GM13977 (cell line): ENCODE results near the gene FBXO28.

Experiments used
- DNase-seq: peaks from one replicate; pipeline ENCODE4 v3.0.0; 2012; ENCODE audit warnings: low spot score
- in situ Hi-C: fragments of 300-500 bp; cut with MboI; formaldehyde crosslinking; loops from one replicate; pipeline ENCODE4 v1.12.0; 2022; ENCODE audit warnings: low sequenced_read_pairs, low pct_unique_long_range_greater_than_20kb, mixed read lengths, inconsistent platforms; ENCODE audit not compliant: unreplicated experiment
- TF ChIP-seq, protein P1 (sequence below): IDR thresholded peaks from 2 replicates; pipeline ENCODE4 v1.5.1; 2012; ENCODE audit warnings: mild to moderate bottlenecking, control low read depth; ENCODE audit not compliant: insufficient read depth; ENCODE audit errors: extremely low read depth, missing control alignments

FBXO28 gene

DNA sequence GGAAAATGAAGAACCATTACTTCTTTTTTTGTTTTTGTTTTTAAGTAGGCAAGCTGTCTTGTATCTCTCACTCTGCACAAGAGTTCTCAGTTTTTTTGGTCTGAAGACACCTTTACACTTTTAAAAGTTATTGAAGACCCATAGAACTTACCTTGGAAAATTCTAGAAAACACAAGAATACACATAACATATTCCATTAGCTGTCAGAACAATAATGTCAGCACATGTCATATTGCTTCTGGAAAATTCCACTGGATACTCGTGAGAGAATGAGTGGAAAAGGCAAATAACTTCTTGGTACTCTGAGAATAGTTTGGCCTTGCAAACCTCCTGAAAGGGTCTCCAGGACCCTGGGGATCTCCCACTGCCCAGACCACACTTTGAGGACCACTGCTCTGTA, 4.8 kb downstream of the FBXO28 start:
- in situ Hi-C loops = loop anchor here (10.0 kb wide), 1 partner anchor 216 kb away; the partner anchor contains the start of gene NVL
- TF ChIP-seq, protein P1, sequence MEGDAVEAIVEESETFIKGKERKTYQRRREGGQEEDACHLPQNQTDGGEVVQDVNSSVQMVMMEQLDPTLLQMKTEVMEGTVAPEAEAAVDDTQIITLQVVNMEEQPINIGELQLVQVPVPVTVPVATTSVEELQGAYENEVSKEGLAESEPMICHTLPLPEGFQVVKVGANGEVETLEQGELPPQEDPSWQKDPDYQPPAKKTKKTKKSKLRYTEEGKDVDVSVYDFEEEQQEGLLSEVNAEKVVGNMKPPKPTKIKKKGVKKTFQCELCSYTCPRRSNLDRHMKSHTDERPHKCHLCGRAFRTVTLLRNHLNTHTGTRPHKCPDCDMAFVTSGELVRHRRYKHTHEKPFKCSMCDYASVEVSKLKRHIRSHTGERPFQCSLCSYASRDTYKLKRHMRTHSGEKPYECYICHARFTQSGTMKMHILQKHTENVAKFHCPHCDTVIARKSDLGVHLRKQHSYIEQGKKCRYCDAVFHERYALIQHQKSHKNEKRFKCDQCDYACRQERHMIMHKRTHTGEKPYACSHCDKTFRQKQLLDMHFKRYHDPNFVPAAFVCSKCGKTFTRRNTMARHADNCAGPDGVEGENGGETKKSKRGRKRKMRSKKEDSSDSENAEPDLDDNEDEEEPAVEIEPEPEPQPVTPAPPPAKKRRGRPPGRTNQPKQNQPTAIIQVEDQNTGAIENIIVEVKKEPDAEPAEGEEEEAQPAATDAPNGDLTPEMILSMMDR = no peak
- no peak for DNase-seq

GRCh38 chr1:224123136-224123535, 9.2 kb downstream of the FBXO28 start:
- TF ChIP-seq, protein P1 = no peak
- in situ Hi-C loops = no loop called here
- DNase-seq = no peak

DNA sequence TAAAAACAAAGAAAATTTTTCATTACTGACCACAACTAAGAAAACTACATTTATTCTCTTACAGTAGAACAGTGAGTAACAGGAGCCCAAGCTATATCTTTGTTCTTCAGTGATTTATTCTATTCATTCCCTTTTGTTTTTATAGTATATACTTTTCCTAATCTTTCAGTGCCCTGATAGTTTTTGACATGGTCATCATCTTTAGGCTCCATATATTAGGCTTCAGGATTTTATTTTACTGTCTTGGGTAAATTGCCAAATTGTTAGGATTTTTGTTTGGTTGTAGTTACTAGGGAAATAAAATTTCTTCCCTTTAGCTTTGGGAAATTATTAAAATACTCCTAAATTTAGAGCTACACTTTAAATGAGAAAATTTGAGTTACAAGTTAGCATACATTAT, 10.3 kb downstream of the FBXO28 start:
- DNase-seq = no peak
- in situ Hi-C loops = no loop called here
- TF ChIP-seq, protein P1 = no peak

DNA sequence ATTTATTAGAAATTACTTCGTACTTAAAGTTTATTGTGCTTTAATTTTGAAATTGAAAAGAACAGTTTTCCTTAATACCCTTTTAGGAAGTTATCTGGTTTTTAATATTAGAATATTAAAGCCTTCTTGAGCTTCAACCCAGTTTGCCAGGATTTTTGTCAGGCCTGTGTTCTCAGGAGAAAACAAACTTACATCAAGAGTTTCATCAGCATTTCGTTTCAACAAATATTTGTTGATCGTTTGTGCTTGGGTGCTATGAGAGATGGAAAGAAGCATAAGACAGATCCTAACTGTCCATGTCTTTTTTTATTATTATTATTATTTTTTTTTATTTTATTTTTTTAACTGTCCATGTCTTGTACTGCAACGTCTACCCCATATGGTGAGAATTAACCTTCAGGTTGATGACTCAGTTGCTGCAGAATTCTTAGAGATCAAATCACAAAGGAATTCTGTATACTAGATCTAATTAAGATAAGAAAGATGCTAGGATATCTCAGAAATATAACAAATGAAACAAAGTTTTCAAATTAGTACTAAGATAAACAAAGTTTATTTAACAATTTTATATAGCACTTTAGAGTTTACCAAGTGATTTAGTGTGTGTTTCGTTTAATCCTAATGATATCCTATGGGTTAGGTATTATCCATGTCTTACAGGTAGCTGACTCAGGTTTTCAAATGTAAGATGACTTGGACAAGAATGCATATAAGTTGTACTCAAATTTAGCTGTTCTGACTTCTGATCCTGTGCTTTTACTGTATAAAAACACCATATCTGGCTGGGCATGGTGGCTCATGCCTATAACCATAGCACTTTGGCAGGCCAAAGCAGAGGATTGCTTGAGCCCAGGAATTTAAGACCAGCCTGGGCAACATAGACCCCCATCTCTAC, 14.3 kb downstream of the FBXO28 start:
- in situ Hi-C loops = loop anchor here (25.0 kb wide), 1 partner anchor 334 kb away; no protein-coding TSS in a partner anchor

DNA sequence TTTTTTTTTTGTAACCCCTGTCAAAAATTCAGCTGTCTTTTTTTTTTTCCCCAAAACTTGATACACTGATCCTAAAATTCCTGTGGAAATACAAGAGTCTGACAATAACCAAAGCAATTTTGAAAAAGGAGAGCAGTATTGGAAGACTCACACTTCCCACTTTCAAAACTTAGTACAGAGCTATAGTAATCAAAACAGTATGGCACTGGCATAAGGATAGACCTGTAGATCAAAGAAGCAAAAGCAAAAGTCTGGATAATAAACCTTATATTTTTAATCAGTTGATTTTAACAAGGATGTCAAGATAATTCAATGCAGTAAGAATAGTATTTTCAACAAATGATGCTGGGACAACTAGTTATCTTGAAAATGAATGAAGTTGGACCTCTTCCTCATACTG, 17.3 kb downstream of the FBXO28 start:
- TF ChIP-seq, protein P1 = no peak
- in situ Hi-C loops = loop anchor here (25.0 kb wide), 1 partner anchor 331 kb away; no protein-coding TSS in a partner anchor
- no peak for DNase-seq

More for the DNA sequence above, 14.3 kb downstream of the FBXO28 start:
- DNase-seq = no peak
- TF ChIP-seq, protein P1 = no peak

GRCh38 chr1:224132901-224133300, 19.0 kb downstream of the FBXO28 start:
- no peak for DNase-seq
- TF ChIP-seq, protein P1 = no peak
- in situ Hi-C loops = loop anchor here (25.0 kb wide), 1 partner anchor 329 kb away; no protein-coding TSS in a partner anchor
